NK-92 (cell line): ENCODE data around the gene KIF3A.

Experiments
- DNase-seq: peaks from one replicate; lab custom pipeline; 2025; ENCODE audit not compliant: unreplicated experiment; lab: John Stamatoyannopoulos, UW

The KIF3A gene

GRCh38 chr5:132664696-132665209 lies 72.6 kb downstream of the KIF3A start:
- DNase-seq = no peak

- no peak for DNase-seq
Measured at GRCh38 chr5:132663771-132664695, 73.3 kb downstream of the KIF3A start.

- DNase-seq = no peak
Measured at GRCh38 chr5:132662925-132663770, 74.2 kb downstream of the KIF3A start.

- DNase-seq = no peak
Measured at GRCh38 chr5:132662004-132662401, 75.3 kb downstream of the KIF3A start.

GRCh38 chr5:132661231-132662003 lies 75.9 kb downstream of the KIF3A start:
- DNase-seq = no peak

- no peak for DNase-seq
Measured at GRCh38 chr5:132659598-132660493, 77.5 kb downstream of the KIF3A start.

- DNase-seq = no peak
Measured at GRCh38 chr5:132658381-132659302, 78.7 kb downstream of the KIF3A start.

- DNase-seq = no peak
Measured at GRCh38 chr5:132657676-132658380, 79.5 kb downstream of the KIF3A start, which contains the start of gene IL13. Gene IL13 (plus strand): TSS chr5:132658173. CDS start chr5:132658187, 14 bp downstream.

GRCh38 chr5:132656774-132657355 lies 80.5 kb downstream of the KIF3A start:
- DNase-seq = no peak

- DNase-seq = no peak
Measured at GRCh38 chr5:132655821-132656773, 81.2 kb downstream of the KIF3A start.

- DNase-seq = no peak
Measured at GRCh38 chr5:132653716-132654115, 83.6 kb downstream of the KIF3A start.

GRCh38 chr5:132651838-132652469 lies 85.4 kb downstream of the KIF3A start:
- DNase-seq = no peak

GRCh38 chr5:132648355-132648754 lies 89.0 kb downstream of the KIF3A start:
- DNase-seq = no peak

GRCh38 chr5:132647473-132647872 lies 89.9 kb downstream of the KIF3A start:
- no peak for DNase-seq

GRCh38 chr5:132646583-132647266 lies 90.6 kb downstream of the KIF3A start:
- no peak for DNase-seq

- DNase-seq = no peak
Measured at GRCh38 chr5:132644177-132644576, 93.2 kb downstream of the KIF3A start.
